Stimulated activated CD8-positive, alpha-beta memory T cell treated with anti-CD3 and anti-CD28 coated beads, Interleukin-15, amount 100 ng/mL, for 48 hours (primary cell): ENCODE data around the gene IRAK3.

Experiments used
- DNase-seq, 2 donors: peaks; one replicate each; pipeline ENCODE4 v3.0.0-alpha.2; 2020; ENCODE audit warnings: low read depth in 2 of 2

The IRAK3 gene

GRCh38 chr12:66188584-66189485 is at the start of gene IRAK3:
Gene IRAK3 (plus strand): TSS chr12:66189214. CDS start chr12:66189300, 86 bp downstream.
- DNase-seq, result peak; percentile 10 to 15

GRCh38 chr12:66139328-66139727 is 49.7 kb upstream of the IRAK3 start:
- DNase-seq, result no peak

- no peak for DNase-seq
Observed at GRCh38 chr12:66140731-66141130, 48.3 kb upstream of the IRAK3 start.

DNA sequence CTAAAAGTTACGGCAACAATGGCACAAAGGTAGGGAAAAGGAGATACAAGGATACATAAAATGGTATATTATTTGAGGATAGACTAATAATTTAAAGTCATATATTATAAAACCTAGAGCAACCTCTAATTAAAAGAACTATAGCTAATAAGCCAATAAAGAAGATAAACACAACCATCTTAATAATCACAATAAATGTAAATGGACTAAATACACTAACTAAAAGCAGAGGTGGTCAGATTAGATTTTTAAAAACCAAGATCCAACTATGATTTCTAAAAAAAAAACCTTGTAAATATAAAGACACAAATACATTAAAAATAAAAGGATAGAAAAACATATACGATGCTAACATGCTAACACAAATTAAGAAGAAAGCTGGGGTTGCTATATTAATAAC is 47.7 kb upstream of the IRAK3 start:
- no peak for DNase-seq

GRCh38 chr12:66142826-66143225 is 46.2 kb upstream of the IRAK3 start:
- no peak for DNase-seq

- DNase-seq, result no peak
Observed at GRCh38 chr12:66143868-66144267, 45.1 kb upstream of the IRAK3 start.

- no peak for DNase-seq
Observed at GRCh38 chr12:66144791-66145754, 43.9 kb upstream of the IRAK3 start.

- DNase-seq, result no peak
Observed at GRCh38 chr12:66149702-66150398, 39.2 kb upstream of the IRAK3 start.

GRCh38 chr12:66152732-66153131 is 36.3 kb upstream of the IRAK3 start:
- DNase-seq, result no peak

- no peak for DNase-seq
Observed at GRCh38 chr12:66154776-66155175, 34.2 kb upstream of the IRAK3 start.

DNA sequence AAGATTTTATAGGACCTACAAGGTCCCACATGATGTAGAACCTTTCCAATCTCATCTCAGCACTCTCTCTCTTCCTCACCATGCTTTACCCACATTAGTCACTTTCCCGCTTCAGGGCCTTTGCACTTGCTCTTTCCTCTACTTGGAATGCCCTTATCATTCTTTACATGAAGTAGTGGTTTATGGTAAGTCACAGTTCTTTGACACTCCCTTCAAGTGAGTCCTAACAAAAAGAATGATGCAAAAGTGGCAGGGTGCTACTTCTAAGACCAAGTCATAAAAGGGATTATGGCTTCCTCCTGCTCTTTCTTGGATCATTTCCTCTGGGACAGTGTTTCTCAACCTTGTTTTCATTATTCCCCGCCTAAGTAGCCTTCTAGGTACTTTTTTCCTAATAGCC is 32.4 kb upstream of the IRAK3 start:
- no peak for DNase-seq

- no peak for DNase-seq
Observed at GRCh38 chr12:66159123-66159522, 29.9 kb upstream of the IRAK3 start.

GRCh38 chr12:66160704-66161103 is 28.3 kb upstream of the IRAK3 start:
- no peak for DNase-seq

GRCh38 chr12:66162701-66163100 is 26.3 kb upstream of the IRAK3 start:
- no peak for DNase-seq

DNA sequence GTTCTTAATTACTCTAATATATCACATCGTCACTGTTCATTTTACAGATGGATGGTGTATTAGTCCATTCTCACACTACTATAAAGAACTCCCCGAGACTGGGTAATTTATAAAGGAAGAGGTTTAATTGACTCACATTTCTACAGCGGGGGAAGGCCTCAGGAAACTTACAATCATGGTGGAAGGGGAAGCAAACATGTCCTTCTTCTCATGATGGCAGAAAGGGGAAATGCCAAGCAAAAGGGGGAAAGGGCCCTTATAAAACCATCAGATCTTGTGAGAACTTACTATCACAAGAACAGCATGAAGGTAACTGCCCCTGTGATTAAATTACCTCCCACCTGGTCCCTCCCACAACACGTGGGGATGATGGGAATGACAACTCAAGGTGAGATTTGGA is 25.7 kb upstream of the IRAK3 start:
- no peak for DNase-seq

- DNase-seq, result no peak
Observed at GRCh38 chr12:66164349-66164821, 24.6 kb upstream of the IRAK3 start.

GRCh38 chr12:66165141-66165540 is 23.9 kb upstream of the IRAK3 start:
- DNase-seq, result no peak

- no peak for DNase-seq
Observed at GRCh38 chr12:66166561-66166960, 22.5 kb upstream of the IRAK3 start.

DNA sequence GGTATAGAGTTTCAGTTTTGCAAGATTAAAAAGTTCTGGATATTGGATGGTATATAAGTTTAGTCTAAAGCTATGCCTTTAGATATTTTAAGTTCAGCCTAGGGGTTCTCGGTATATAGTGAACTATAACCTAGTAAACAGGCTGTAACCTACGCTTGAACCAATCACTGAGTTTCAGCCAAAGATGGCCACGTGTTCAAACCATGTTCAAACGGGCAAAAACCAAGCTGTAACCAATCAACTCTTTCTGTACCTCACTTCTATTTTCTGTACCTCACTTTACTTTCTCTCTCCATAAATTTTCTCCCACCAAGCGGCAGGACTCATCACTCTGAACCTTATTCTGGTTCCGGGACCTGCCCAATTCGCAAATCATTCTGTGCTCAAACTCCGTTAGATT is 20.6 kb upstream of the IRAK3 start:
- DNase-seq, result no peak

DNA sequence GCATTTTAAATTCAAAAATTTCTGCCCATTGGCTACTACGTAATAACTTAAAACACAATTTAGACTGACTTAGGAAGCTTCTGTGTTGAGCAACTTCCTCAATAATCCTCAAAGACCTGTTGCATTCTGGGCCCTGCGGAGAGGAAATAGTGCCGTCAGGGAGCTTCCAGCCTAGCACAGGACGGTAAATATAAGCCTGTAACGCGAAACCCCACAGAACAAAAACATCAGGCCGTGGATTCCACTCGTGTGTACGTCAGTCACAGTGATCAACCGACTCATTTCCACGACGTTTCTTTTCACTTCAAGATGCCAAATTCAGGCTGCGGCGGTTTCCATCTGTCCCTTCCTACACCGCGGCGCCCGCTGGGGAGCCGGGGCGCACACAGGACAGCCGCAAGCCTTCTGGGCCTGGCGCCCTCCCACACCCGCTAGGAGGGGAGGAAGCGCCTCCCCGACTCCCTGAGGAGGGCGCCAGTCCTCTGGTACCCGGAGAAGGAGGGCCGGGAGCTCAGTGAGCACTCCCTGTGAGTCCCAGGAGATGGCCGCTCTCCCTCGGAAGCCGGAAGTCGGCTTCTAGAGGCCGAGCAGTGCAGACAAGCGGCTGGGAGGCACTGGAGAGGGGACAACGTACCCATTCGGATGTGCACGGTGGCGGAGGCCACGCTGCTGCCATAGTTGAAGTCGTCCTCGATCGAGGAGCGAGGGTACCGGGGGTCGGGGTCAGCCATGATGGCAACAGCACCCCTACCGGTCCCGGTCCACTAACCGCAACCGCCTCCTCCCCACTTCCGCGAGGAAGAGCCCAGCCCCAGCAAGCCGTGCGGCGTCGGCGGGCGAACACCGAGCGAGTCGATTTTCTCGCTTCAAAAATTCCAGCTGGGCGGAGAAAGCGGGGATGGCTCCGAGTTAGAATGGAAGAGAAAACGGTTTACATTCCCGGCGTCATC is 19.5 kb upstream of the IRAK3 start, which contains the start of gene TMBIM4:
TSS of gene TMBIM4 (minus strand) at position 776 of the 950 bp plus-strand sequence. CDS start at position 731, 45 bp downstream.
- DNase-seq, result peak; percentile 78 to 79
